ENCODE results near the gene STUB1. TPM values are rescaled to one million over a fixed set of nuclear protein-coding genes. Genes with fewer than 3 reads are reported as not detected.

The STUB1 gene
- total and polyA plus RNA-seq, 4 donors: 32.4 to 74.4 (median 50.2) TPM

DNA sequence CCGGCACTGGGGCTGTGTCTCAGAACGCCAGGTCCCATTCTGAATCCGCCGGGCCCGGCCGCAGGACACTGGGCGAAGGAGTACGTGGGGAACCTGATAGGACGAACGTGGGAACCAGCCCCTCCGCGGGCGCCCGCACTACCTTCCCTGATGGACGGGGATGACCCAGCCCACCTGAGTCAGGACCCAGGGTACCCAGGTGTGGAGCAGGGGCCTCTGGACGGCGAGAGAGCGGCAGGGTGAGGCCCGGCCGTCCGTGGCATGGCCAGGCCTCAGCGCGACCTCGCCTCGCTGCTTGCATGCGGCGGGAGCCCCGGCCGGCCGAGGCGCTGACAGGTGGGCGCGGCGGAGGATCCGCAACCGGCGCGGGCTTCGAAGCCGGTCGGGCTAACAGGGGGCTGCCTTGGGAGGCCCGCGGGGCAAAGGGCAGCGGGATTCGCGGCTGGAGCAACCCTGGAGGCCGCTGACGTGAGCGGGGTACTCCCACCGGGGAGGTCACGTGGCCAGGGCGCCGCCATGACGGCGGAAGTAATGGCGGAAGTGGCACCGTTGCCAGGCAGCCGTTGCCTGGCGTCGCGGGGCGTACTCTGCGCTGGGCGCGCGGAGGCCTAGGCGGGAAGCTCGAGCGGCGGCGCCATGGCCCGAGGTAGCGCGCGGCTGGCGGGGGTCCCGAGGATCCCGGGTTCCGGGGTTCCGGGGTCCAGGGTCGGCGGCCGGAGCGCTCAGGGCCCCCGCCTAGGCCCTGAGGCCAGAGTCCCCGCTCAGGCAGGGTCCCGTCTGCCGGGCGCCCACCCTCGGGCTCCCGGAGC lies 31.2 kb upstream of the STUB1 start, which contains the start of gene WDR90:
WDR90 (plus strand) TSS at position 585 of the 809 bp plus-strand sequence; CDS start at position 637, 52 bp downstream.
- under 1% methylated on average over 91 of the region's 91 CpGs for WGBS
- Histone ChIP-seq H3K27ac (ENCODE audit: low read depth in 1 of 2, low read length in 2 of 2) (peak within 1 kb of the TSS; percentile 86 to 89), H3K9ac (ENCODE audit: low read depth in 1 of 2, low read length in 2 of 2) (peak within 1 kb of the TSS; percentile 63 to 80), H3K4me3 (ENCODE audit: low read depth in 1 of 3, low read length in 3 of 3) (peak within 1 kb of the TSS; percentile 69 to 75 (median 75)), H3K27me3 (ENCODE audit: control insufficient read depth in 4 of 4, insufficient read depth in 4 of 4, low read length in 3 of 4) (no peaks in the 10 kb centered on the region), H3K36me3 (ENCODE audit: control insufficient read depth in 4 of 4, insufficient read depth in 3 of 4, low read depth in 1 of 4, low read length in 3 of 4) (no peaks in the 10 kb centered on the region), H3K9me3 (ENCODE audit: control insufficient read depth in 4 of 4, low read length in 3 of 4) (no peaks in the 10 kb centered on the region), H3K4me1 (ENCODE audit: control insufficient read depth in 4 of 4, insufficient read depth in 4 of 4, low read length in 3 of 4) (peaks cover 20 to 61% (median 44%) of the 10 kb centered on the region in 4 donors)
- DNase-seq (ENCODE audit: low spot score): peak; percentile 92
- TF ChIP-seq REST (IDR thresholded peaks at IDR 0.05) (no peak), CTCF (IDR thresholded peaks at IDR 0.05; ENCODE audit: low read depth, low read length, missing input control) (no peak), YY1 (IDR thresholded peaks at IDR 0.05) (peak; percentile 97), JUND (IDR thresholded peaks at IDR 0.05) (no peak), GABPA (IDR thresholded peaks at IDR 0.05 in 1 of 2, conservative IDR thresholded peaks at IDR 0.05 in 1 of 2) (peak in 1 of 2 donors; percentile 89), TAF1 (conservative IDR thresholded peaks at IDR 0.05) (no peak), SP1 (IDR thresholded peaks at IDR 0.05) (peak; percentile 27), HNF4A (conservative IDR thresholded peaks at IDR 0.05) (peak; percentile 58 to 71), FOXA2 (IDR thresholded peaks at IDR 0.05) (no peak)

- H3K9ac ChIP-seq (ENCODE audit: low read depth in 1 of 2, low read length in 2 of 2): peak overlapping the region in 1 of 2 donors; percentile 23
- WGBS: 8% methylated on average over 44 of the region's 44 CpGs
- no peak for DNase-seq (ENCODE audit: low spot score)
- peaks cover 14 to 55% (median 39%) of the 10 kb centered on the region in 4 donors for H3K4me1 ChIP-seq (ENCODE audit: control insufficient read depth in 4 of 4, insufficient read depth in 4 of 4, low read length in 3 of 4)
- H3K9me3 ChIP-seq (ENCODE audit: control insufficient read depth in 4 of 4, low read length in 3 of 4): no peaks in the 10 kb centered on the region
- no peak overlapping the region for H3K27ac ChIP-seq (ENCODE audit: low read depth in 1 of 2, low read length in 2 of 2)
- H3K36me3 ChIP-seq (ENCODE audit: control insufficient read depth in 4 of 4, insufficient read depth in 3 of 4, low read depth in 1 of 4, low read length in 3 of 4): no peaks in the 10 kb centered on the region
- H3K4me3 ChIP-seq (ENCODE audit: low read depth in 1 of 3, low read length in 3 of 3): peak overlapping the region; percentile 26 to 75 (median 69)
- H3K27me3 ChIP-seq (ENCODE audit: control insufficient read depth in 4 of 4, insufficient read depth in 4 of 4, low read length in 3 of 4): no peaks in the 10 kb centered on the region
- TF ChIP-seq NR2F2 (IDR thresholded peaks at IDR 0.05): no peak
- no peak for TF ChIP-seq FOXA1 (IDR thresholded peaks at IDR 0.05)
- no peak for TF ChIP-seq YY1 (IDR thresholded peaks at IDR 0.05)
- no peak for TF ChIP-seq EGR1 (IDR thresholded peaks at IDR 0.05; ENCODE audit: low read depth in 2 of 2)
- TF ChIP-seq RAD21 (IDR thresholded peaks at IDR 0.05): no peak
- no peak for TF ChIP-seq ATF3 (IDR thresholded peaks at IDR 0.05)
- no peak for TF ChIP-seq RXRA (IDR thresholded peaks at IDR 0.05)
- no peak for TF ChIP-seq HNF4G (IDR thresholded peaks at IDR 0.05)
- TF ChIP-seq CTCF (IDR thresholded peaks at IDR 0.05; ENCODE audit: low read depth, low read length, missing input control): no peak
- no peak for TF ChIP-seq TAF1 (conservative IDR thresholded peaks at IDR 0.05)
- TF ChIP-seq GABPA (IDR thresholded peaks at IDR 0.05 in 1 of 2, conservative IDR thresholded peaks at IDR 0.05 in 1 of 2): no peak
- TF ChIP-seq ZBTB33 (IDR thresholded peaks at IDR 0.05): no peak
- TF ChIP-seq REST (IDR thresholded peaks at IDR 0.05): no peak
These were observed 30.6 kb upstream of the STUB1 start for GRCh38 chr16:649631-650030.

Measured in liver (tissue), 9 donors.